ENCODE results near the gene RBM20. TPM values are rescaled to one million over a fixed set of nuclear protein-coding genes. Genes with fewer than 3 reads are reported as not detected.

Gene RBM20
- total and polyA plus RNA-seq, 10 of the 15 experiments (the other 5 are each of a cell fraction or from before 2014, with no cell fraction given), result 0.04 to 0.26 (median 0.15) TPM

- Histone ChIP-seq H3K79me2 (ENCODE audit: control insufficient read depth, insufficient read depth, low read length) (no peaks in the 10 kb centered on the region), H3K9me3 (replicated peaks; ENCODE audit: control insufficient read depth, insufficient read depth, low read length) (no peaks in the 10 kb centered on the region), H2AFZ (ENCODE audit: control insufficient read depth, low read depth, low read length) (no peak overlapping the region), H3K27ac (ENCODE audit: control insufficient read depth, insufficient read depth) (no peak overlapping the region), H4K20me1 (ENCODE audit: control insufficient read depth, insufficient read depth) (no peaks in the 10 kb centered on the region), H3K9ac (ENCODE audit: control insufficient read depth, insufficient read depth, low read length) (no peak overlapping the region), H3K27me3 (replicated peaks in 1 of 2; ENCODE audit: control insufficient read depth in 2 of 2, insufficient read depth in 2 of 2, low read length in 1 of 2) (no peaks in the 10 kb centered on the region), H3K4me1 (ENCODE audit: control insufficient read depth, insufficient read depth, low read length) (peaks cover 4% of the 10 kb centered on the region; the same call in 1 of the 2 replicates), H3K36me3 (ENCODE audit: control insufficient read depth in 2 of 2, insufficient read depth in 2 of 2, low read length in 1 of 2) (no peaks in the 10 kb centered on the region), H3K4me3 (no peak overlapping the region), H3K4me2 (ENCODE audit: control insufficient read depth, insufficient read depth) (no peak overlapping the region)
- ChIA-PET RAD21 (ENCODE audit: unreplicated experiment) (interaction anchor here (0.9 to 6.4 kb wide), 9 partner anchors 9 to 125 kb away, joined by 3 to 68 read pairs (median 8); partner anchors contain the start of genes BBIP1 and SHOC2), POLR2A (interaction anchor here (0.7 to 3.8 kb wide), 8 partner anchors 9 to 124 kb away, joined by 3 to 22 read pairs (median 5); no protein-coding TSS in a partner anchor), CTCF (interaction anchor here (1.4 to 7.0 kb wide), 3 partner anchors 9 to 183 kb away, joined by 4 to 48 read pairs (median 6); no protein-coding TSS in a partner anchor), SMC1A (ENCODE audit: uncharacterized antibody, unreplicated experiment) (interaction anchor here (0.8 to 20.6 kb wide), 18 partner anchors 8 to 183 kb away, joined by 3 to 327 read pairs (median 4); no protein-coding TSS in a partner anchor)
- BruUV-seq (replicated peaks), result no TSS peak
- DNase-seq (ENCODE audit: low read depth, low spot score), result no peak
- in situ Hi-C loops (cut with MboI) (no loop called here), intact Hi-C loops (cut with micrococcal nuclease; ENCODE audit: unreplicated experiment) (no loop called here)
- 85% methylated on average over 6 of the region's 6 CpGs for WGBS (ENCODE audit: insufficient coverage, insufficient replicate concordance, low lambda C conversion rate, missing lambda C conversion rate)
- no peak for TF ChIP-seq EZH2 (IDR thresholded peaks at IDR 0.05; ENCODE audit: borderline replicate concordance, control insufficient read depth, low read depth, low read length)
- TF ChIP-seq RBBP5 (conservative IDR thresholded peaks at IDR 0.05), result no peak
- no peak for TF ChIP-seq HSF1 (IDR thresholded peaks at IDR 0.05; ENCODE audit: low read depth, low read length)
- no peak for FAIRE-seq
- no peak for ATAC-seq
Observed at GRCh38 chr10:110793886-110794285, 149.8 kb downstream of the RBM20 start.

GRCh38 chr10:110794808-110795207, 150.7 kb downstream of the RBM20 start:
- in situ Hi-C loops (cut with MboI), result no loop called here
- no peaks in the 10 kb centered on the region for H3K79me2 ChIP-seq (ENCODE audit: control insufficient read depth, insufficient read depth, low read length)
- no peaks in the 10 kb centered on the region for H3K36me3 ChIP-seq (ENCODE audit: control insufficient read depth in 2 of 2, insufficient read depth in 2 of 2, low read length in 1 of 2)
- no peak overlapping the region for H3K4me3 ChIP-seq
- FAIRE-seq (no peak), DNase-seq (ENCODE audit: low read depth, low spot score) (no peak), ATAC-seq (no peak)
- H3K9me3 ChIP-seq (replicated peaks; ENCODE audit: control insufficient read depth, insufficient read depth, low read length), result no peaks in the 10 kb centered on the region
- ChIA-PET POLR2A (interaction anchor here (1.3 to 3.1 kb wide), 2 partner anchors 8 to 17 kb away, joined by 3 to 22 read pairs; no protein-coding TSS in a partner anchor), SMC1A (ENCODE audit: uncharacterized antibody, unreplicated experiment) (interaction anchor here (0.8 to 20.6 kb wide), 8 partner anchors 8 to 107 kb away, joined by 3 to 327 read pairs (median 3); no protein-coding TSS in a partner anchor), CTCF (interaction anchor here (1.3 to 7.0 kb wide), 3 partner anchors 8 to 184 kb away, joined by 4 to 48 read pairs (median 5); no protein-coding TSS in a partner anchor), RAD21 (ENCODE audit: unreplicated experiment) (interaction anchor here (0.6 to 6.4 kb wide), 8 partner anchors 8 to 122 kb away, joined by 3 to 68 read pairs (median 5); no protein-coding TSS in a partner anchor)
- H3K9ac ChIP-seq (ENCODE audit: control insufficient read depth, insufficient read depth, low read length), result no peak overlapping the region
- H3K27ac ChIP-seq (ENCODE audit: control insufficient read depth, insufficient read depth), result no peak overlapping the region
- no peaks in the 10 kb centered on the region for H3K27me3 ChIP-seq (replicated peaks in 1 of 2; ENCODE audit: control insufficient read depth in 2 of 2, insufficient read depth in 2 of 2, low read length in 1 of 2)
- WGBS (ENCODE audit: insufficient coverage, insufficient replicate concordance, low lambda C conversion rate, missing lambda C conversion rate), result 76% methylated on average over 4 of the region's 4 CpGs
- intact Hi-C loops (cut with micrococcal nuclease; ENCODE audit: unreplicated experiment), result no loop called here
- no peak overlapping the region for H2AFZ ChIP-seq (ENCODE audit: control insufficient read depth, low read depth, low read length)
- BruUV-seq (replicated peaks), result no TSS peak
- H4K20me1 ChIP-seq (ENCODE audit: control insufficient read depth, insufficient read depth), result no peaks in the 10 kb centered on the region
- peaks cover 4% of the 10 kb centered on the region; the same call in 1 of the 2 replicates for H3K4me1 ChIP-seq (ENCODE audit: control insufficient read depth, insufficient read depth, low read length)
- H3K4me2 ChIP-seq (ENCODE audit: control insufficient read depth, insufficient read depth), result no peak overlapping the region
- TF ChIP-seq PRDM15 (CRISPR knock-in tag; IDR thresholded peaks at IDR 0.05), result no peak
- no peak for TF ChIP-seq ZNF24 (IDR thresholded peaks at IDR 0.05)
- no peak for TF ChIP-seq HDAC2 (IDR thresholded peaks at IDR 0.05)
- no peak for TF ChIP-seq ZNF207 (IDR thresholded peaks at IDR 0.05; ENCODE audit: borderline replicate concordance)
- TF ChIP-seq SUZ12 (IDR thresholded peaks at IDR 0.05; ENCODE audit: unreplicated experiment), result no peak
- no peak for TF ChIP-seq EZH2 (IDR thresholded peaks at IDR 0.05; ENCODE audit: borderline replicate concordance, control insufficient read depth, low read depth, low read length)
- no peak for TF ChIP-seq USF2 (IDR thresholded peaks at IDR 0.05; ENCODE audit: borderline replicate concordance, low read depth, low read length)
- TF ChIP-seq SPI1 (IDR thresholded peaks at IDR 0.05; ENCODE audit: borderline replicate concordance, insufficient read depth, low read depth, low read length), result no peak

Data from GM12878 (cell line).